Activated T-cell treated with anti-CD3 and anti-CD28 coated beads for 1 hour (primary cell): ENCODE data around the gene CALCB.

ENCODE experiments used
- DNase-seq: peaks from one replicate; pipeline ENCODE4 v3.0.0-alpha.2; 2020; ENCODE audit warnings: low read depth

The CALCB gene

GRCh38 chr11:15118431-15118830 lies 45.0 kb downstream of the CALCB start:
- DNase-seq, result no peak

- DNase-seq, result no peak
Measured at GRCh38 chr11:15119352-15119751, 46.0 kb downstream of the CALCB start.

DNA sequence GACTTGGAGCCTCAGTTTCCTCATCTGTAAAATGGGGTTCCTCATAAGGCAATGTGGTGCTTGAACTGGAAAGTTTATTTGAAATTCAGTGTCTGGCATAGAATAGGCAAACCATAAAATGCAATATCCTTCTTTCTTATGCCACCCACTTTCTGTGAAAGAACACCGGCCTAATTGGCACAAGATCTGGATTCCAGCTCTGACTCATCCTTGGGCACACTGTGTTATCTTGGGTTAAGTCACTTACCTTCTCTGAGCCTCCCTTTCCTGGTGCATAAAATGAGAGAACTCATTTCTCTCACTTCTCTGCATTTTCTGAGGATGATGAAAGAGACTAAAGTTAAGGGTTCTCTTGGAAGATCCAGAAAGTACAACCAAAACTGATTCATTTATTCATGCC lies 46.4 kb downstream of the CALCB start:
- no peak for DNase-seq

DNA sequence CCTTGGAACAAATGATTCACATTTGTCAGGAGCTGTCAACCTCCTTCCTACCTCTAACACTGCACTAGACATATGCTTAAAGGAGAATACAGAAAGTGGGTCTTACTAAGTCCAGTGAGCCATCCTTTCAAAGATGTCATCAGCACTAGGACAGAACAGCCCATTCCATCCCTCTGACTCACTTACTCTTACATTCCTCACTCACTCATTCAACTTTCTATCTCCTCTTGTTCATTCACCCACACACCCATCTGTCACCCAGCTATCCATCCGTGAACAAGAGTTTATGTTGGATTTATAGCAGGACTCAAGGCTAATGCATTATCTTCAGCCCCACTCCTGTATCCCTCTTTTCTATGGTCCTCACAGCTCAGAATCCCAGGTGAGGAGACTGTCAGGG lies 50.5 kb downstream of the CALCB start:
- DNase-seq, result no peak

DNA sequence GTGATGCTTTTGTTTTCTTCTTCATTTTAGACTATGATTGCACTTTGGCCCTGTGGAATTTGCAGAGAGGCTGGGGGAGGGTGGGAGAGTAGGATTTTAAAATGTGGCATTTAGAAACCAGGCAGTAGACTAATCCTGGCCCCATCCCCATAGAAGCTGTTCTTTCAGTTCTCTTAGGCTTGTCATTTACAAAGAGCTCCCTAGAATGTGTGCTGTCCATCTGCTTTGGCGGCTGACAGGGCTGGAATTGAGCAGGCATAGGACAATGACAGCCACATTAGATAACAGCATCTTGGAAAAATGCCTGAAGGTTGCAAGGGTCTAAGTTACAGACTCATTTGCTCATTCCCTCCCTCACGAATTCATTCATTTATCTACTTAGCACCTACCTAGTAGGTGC lies 51.1 kb downstream of the CALCB start:
- DNase-seq, result no peak

GRCh38 chr11:15127341-15127740 lies 53.9 kb downstream of the CALCB start:
- DNase-seq, result no peak
